Thyroid gland (tissue), 4 donors: ENCODE results near the gene DNAH8. TPM values are rescaled to one million over a fixed set of nuclear protein-coding genes. Genes with fewer than 3 reads are reported as not detected.

Source experiments
- DNase-seq, 2 donors: peaks; one replicate each; pipeline ENCODE4 v3.0.0-alpha.2; 2019
- H3K27ac ChIP-seq, 3 donors: fragments of 200-600 bp; sonication (generic); 1 replicate in 2 of 3; 2 replicates in 1 of 3; pipeline ENCODE4 v1.5.1; 2016 to 2019; ENCODE audit warnings: mild to moderate bottlenecking in 1 of 3, moderate library complexity in 1 of 3
- H3K27me3 ChIP-seq: fragments of 200-600 bp; sonication (generic); one replicate; pipeline ENCODE4 v1.5.1; 2019
- H3K36me3 ChIP-seq, 2 donors: fragments of 200-600 bp; sonication (generic); one replicate each; pipeline ENCODE4 v1.5.1; 2016 to 2019
- H3K4me1 ChIP-seq, 2 donors: fragments of 200-600 bp; sonication (generic); one replicate each; pipeline ENCODE4 v1.5.1; 2017 to 2019
- H3K4me3 ChIP-seq, 3 donors: fragments of 200-600 bp; sonication (generic); replicated peaks in 1 of 3; 1 replicate in 2 of 3; 2 replicates in 1 of 3; pipeline ENCODE4 v1.5.1; 2016; ENCODE audit warnings: mild to moderate bottlenecking in 1 of 3
- H3K9me3 ChIP-seq: fragments of 200-600 bp; sonication (generic); one replicate; pipeline ENCODE4 v1.5.1; 2017
- CTCF ChIP-seq, 6 experiments: fragments of 200-600 bp in 3 of 6; fragments of 450-650 bp in 3 of 6; sonication (generic) in 3 of 6; IDR thresholded peaks; one replicate each; pipeline ENCODE4 v1.5.1; 2016 to 2019; ENCODE audit warnings: antibody characterized with exemption in 6 of 6, mild to moderate bottlenecking in 2 of 6, inconsistent platforms in 1 of 6, moderate library complexity in 1 of 6
- POLR2A ChIP-seq, 2 donors: fragments of 450-650 bp; IDR thresholded peaks; one replicate each; pipeline ENCODE4 v1.6.1; 2017; ENCODE audit warnings: antibody characterized with exemption in 2 of 2, mild to moderate bottlenecking in 2 of 2, moderate library complexity in 1 of 2
- WGBS, 2 donors: methylation state at CpG; one replicate each; pipeline ENCODE4 v1.1.5; 2017; 5-methylcytosine and 5-hydroxymethylcytosine counted together
- intact Hi-C: fragments of 100-400 bp; cut with DNase I; formaldehyde crosslinking; loops from one replicate; pipeline ENCODE4 v1.15.1; 2023
- total RNA-seq, 4 donors: library from RNA; depleted of rRNA; stranded (reverse); fragments of >200 nt; gene quantifications; one replicate each; pipeline ENCODE4 v1.2.3, GENCODE V29; 2016

DNAH8 gene
- total RNA-seq, 4 donors from 2014 or later = 0.04 to 4.8 (median 0.12) TPM

GRCh38 chr6:39053854-39054576 lies 338.9 kb downstream of the DNAH8 start:
- 56 to 59% methylated on average over 9 of the region's 9 CpGs for WGBS, 2 donors
- no peak overlapping the region for H3K27ac ChIP-seq
- no peak for TF ChIP-seq POLR2A (IDR thresholded peaks at IDR 0.05)
- no peak for TF ChIP-seq CTCF (IDR thresholded peaks at IDR 0.05)
- H3K4me1 ChIP-seq = peaks cover 0 to 15% of the 10 kb centered on the region in 2 donors
- no peaks in the 10 kb centered on the region for H3K36me3 ChIP-seq
- intact Hi-C loops = no loop called here
- H3K4me3 ChIP-seq = no peak overlapping the region
- no peaks in the 10 kb centered on the region for H3K9me3 ChIP-seq
- no peaks in the 10 kb centered on the region for H3K27me3 ChIP-seq
- peak; percentile 46 to 64 for DNase-seq

- Histone ChIP-seq H3K9me3 (no peaks in the 10 kb centered on the region), H3K27ac (no peak overlapping the region), H3K27me3 (no peaks in the 10 kb centered on the region), H3K4me3 (no peak overlapping the region), H3K4me1 (peaks cover 0 to 13% of the 10 kb centered on the region in 2 donors), H3K36me3 (no peaks in the 10 kb centered on the region)
- intact Hi-C loops = no loop called here
- WGBS, 2 donors = 71 to 84% methylated on average over 9 of the region's 9 CpGs
- no peak for DNase-seq
- TF ChIP-seq CTCF (IDR thresholded peaks at IDR 0.05) = no peak
Measured at GRCh38 chr6:39054577-39055142, 339.5 kb downstream of the DNAH8 start.

GRCh38 chr6:39055661-39056060 lies 340.6 kb downstream of the DNAH8 start:
- Histone ChIP-seq H3K27me3 (no peaks in the 10 kb centered on the region), H3K27ac (no peak overlapping the region), H3K4me3 (no peak overlapping the region), H3K4me1 (peaks cover 0 to 13% of the 10 kb centered on the region in 2 donors), H3K9me3 (no peaks in the 10 kb centered on the region), H3K36me3 (no peaks in the 10 kb centered on the region)
- intact Hi-C loops = no loop called here
- WGBS, 2 donors = 80 to 87% methylated on average over 7 of the region's 7 CpGs
- DNase-seq = no peak
- TF ChIP-seq POLR2A (IDR thresholded peaks at IDR 0.05) (no peak), CTCF (IDR thresholded peaks at IDR 0.05) (no peak)

- peaks cover 0 to 13% of the 10 kb centered on the region in 2 donors for H3K4me1 ChIP-seq
- no peak overlapping the region for H3K27ac ChIP-seq
- no peaks in the 10 kb centered on the region for H3K9me3 ChIP-seq
- intact Hi-C loops = no loop called here
- WGBS, 2 donors = 93% methylated on average over 5 of the region's 5 CpGs
- TF ChIP-seq CTCF (IDR thresholded peaks at IDR 0.05) = no peak
- no peak for DNase-seq
- no peak overlapping the region for H3K4me3 ChIP-seq
- H3K36me3 ChIP-seq = no peaks in the 10 kb centered on the region
- H3K27me3 ChIP-seq = no peaks in the 10 kb centered on the region
Measured at GRCh38 chr6:39056191-39056590, 341.1 kb downstream of the DNAH8 start.

GRCh38 chr6:39056681-39057080 lies 341.6 kb downstream of the DNAH8 start:
- Histone ChIP-seq H3K27me3 (no peaks in the 10 kb centered on the region), H3K4me3 (no peak overlapping the region), H3K4me1 (peaks cover 0 to 13% of the 10 kb centered on the region in 2 donors), H3K9me3 (no peaks in the 10 kb centered on the region), H3K27ac (no peak overlapping the region), H3K36me3 (no peaks in the 10 kb centered on the region)
- WGBS, 2 donors = 92 to 93% methylated on average over 9 of the region's 9 CpGs
- no peak for TF ChIP-seq POLR2A (IDR thresholded peaks at IDR 0.05)
- no peak for TF ChIP-seq CTCF (IDR thresholded peaks at IDR 0.05)
- no peak for DNase-seq
- intact Hi-C loops = no loop called here
